OCI-LY3 (cell line): ENCODE data around the gene DENND2A.

Experiments
- EZH2phosphoT487 ChIP-seq: fragments of 200-600 bp; shearing (Covaris generic); IDR thresholded peaks from 2 replicates; pipeline ENCODE4 v1.6.1; 2018; ENCODE audit warnings: antibody characterized with exemption, mixed run types, low read depth
- TF ChIP-seq, protein P1 (sequence below): fragments of 200-600, 300-600 bp; sonication (generic); IDR thresholded peaks from 2 replicates; pipeline ENCODE4 v1.5.1; 2014; ENCODE audit warnings: antibody characterized with exemption, low read length, low read depth

DNA sequence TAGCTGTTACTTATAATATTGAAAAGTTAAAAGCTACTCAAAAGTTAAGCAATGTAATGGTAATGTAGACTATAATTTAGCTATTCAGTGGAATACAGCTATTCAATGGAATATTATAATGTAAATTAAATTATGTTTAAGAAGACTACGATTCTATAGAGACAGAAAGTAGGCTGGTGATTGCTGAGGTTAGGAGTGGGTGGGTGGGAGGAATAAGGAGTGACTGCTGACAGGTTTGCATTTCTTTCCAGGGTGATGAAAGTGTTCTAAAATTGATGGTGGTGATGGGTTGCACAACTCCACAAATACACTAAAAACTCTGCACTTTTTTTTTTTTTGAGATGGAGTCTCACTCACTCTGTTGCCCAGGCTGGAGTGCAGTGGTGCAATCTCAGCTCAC, 21.4 kb downstream of the DENND2A start:
- TF ChIP-seq, protein P1, sequence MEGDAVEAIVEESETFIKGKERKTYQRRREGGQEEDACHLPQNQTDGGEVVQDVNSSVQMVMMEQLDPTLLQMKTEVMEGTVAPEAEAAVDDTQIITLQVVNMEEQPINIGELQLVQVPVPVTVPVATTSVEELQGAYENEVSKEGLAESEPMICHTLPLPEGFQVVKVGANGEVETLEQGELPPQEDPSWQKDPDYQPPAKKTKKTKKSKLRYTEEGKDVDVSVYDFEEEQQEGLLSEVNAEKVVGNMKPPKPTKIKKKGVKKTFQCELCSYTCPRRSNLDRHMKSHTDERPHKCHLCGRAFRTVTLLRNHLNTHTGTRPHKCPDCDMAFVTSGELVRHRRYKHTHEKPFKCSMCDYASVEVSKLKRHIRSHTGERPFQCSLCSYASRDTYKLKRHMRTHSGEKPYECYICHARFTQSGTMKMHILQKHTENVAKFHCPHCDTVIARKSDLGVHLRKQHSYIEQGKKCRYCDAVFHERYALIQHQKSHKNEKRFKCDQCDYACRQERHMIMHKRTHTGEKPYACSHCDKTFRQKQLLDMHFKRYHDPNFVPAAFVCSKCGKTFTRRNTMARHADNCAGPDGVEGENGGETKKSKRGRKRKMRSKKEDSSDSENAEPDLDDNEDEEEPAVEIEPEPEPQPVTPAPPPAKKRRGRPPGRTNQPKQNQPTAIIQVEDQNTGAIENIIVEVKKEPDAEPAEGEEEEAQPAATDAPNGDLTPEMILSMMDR = no peak
- no peak for TF ChIP-seq EZH2phosphoT487
